ENCODE measurements around the gene RBM14.

RBM14 gene

GRCh38 chr11:66651016-66651415 lies 34.6 kb downstream of the RBM14 start:
- Histone ChIP-seq H3K27ac (ENCODE audit: low read depth, low read length, poor library complexity, severe bottlenecking) (no peak overlapping the region), H3K9me2 (ENCODE audit: low read depth, low read length) (no peaks in the 10 kb centered on the region), H3K4me2 (ENCODE audit: low read length) (no peak overlapping the region), H3K9ac (ENCODE audit: low read length) (no peak overlapping the region), H3K4me1 (ENCODE audit: insufficient read depth, low read length, severe bottlenecking) (no peaks in the 10 kb centered on the region), H3K27me3 (ENCODE audit: insufficient read depth, low read length) (no peaks in the 10 kb centered on the region), H2AFZ (ENCODE audit: low read length) (no peak overlapping the region), H3K9me3 (ENCODE audit: low read length) (no peaks in the 10 kb centered on the region), H3F3A (ENCODE audit: insufficient read depth, low read length) (0 out of 2 replicates have a peak, but pooled peaks cover 2% of the 10 kb centered on the region), H3K79me2 (ENCODE audit: insufficient read depth, low read length) (peaks cover 38% of the 10 kb centered on the region), H4K20me1 (ENCODE audit: insufficient read depth, low read length) (no peaks in the 10 kb centered on the region), H3K36me3 (ENCODE audit: insufficient read depth, low read length) (peaks cover 81% of the 10 kb centered on the region), H3K4me3 (ENCODE audit: low read depth, low read length, poor library complexity, severe bottlenecking) (no peak overlapping the region)
- no peak for TF ChIP-seq CTCF (IDR thresholded peaks at IDR 0.05; ENCODE audit: low read length)
- TF ChIP-seq EZH2 (IDR thresholded peaks at IDR 0.05; ENCODE audit: borderline replicate concordance, low read length), result no peak

- H3K9ac ChIP-seq (ENCODE audit: low read length), result no peak overlapping the region
- H3K36me3 ChIP-seq (ENCODE audit: insufficient read depth, low read length), result peaks cover 78% of the 10 kb centered on the region
- no peak overlapping the region for H3K27ac ChIP-seq (ENCODE audit: low read depth, low read length, poor library complexity, severe bottlenecking)
- H3K79me2 ChIP-seq (ENCODE audit: insufficient read depth, low read length), result peaks cover 22% of the 10 kb centered on the region
- no peaks in the 10 kb centered on the region for H3K27me3 ChIP-seq (ENCODE audit: insufficient read depth, low read length)
- no peaks in the 10 kb centered on the region for H3K9me2 ChIP-seq (ENCODE audit: low read depth, low read length)
- H2AFZ ChIP-seq (ENCODE audit: low read length), result no peak overlapping the region
- no peak for TF ChIP-seq CTCF (IDR thresholded peaks at IDR 0.05; ENCODE audit: low read length)
- H4K20me1 ChIP-seq (ENCODE audit: insufficient read depth, low read length), result no peaks in the 10 kb centered on the region
- H3K4me3 ChIP-seq (ENCODE audit: low read depth, low read length, poor library complexity, severe bottlenecking), result no peak overlapping the region
- H3F3A ChIP-seq (ENCODE audit: insufficient read depth, low read length), result 0 out of 2 replicates have a peak, but pooled peaks cover 2% of the 10 kb centered on the region
- no peak overlapping the region for H3K4me2 ChIP-seq (ENCODE audit: low read length)
- peaks cover under 1% of the 10 kb centered on the region for H3K4me1 ChIP-seq (ENCODE audit: insufficient read depth, low read length, severe bottlenecking)
- H3K9me3 ChIP-seq (ENCODE audit: low read length), result no peaks in the 10 kb centered on the region
Measured at GRCh38 chr11:66652651-66653050, 36.2 kb downstream of the RBM14 start.

GRCh38 chr11:66653123-66653522 lies 36.7 kb downstream of the RBM14 start:
- no peaks in the 10 kb centered on the region for H4K20me1 ChIP-seq (ENCODE audit: insufficient read depth, low read length)
- TF ChIP-seq EZH2 (IDR thresholded peaks at IDR 0.05; ENCODE audit: borderline replicate concordance, low read length) (no peak), CTCF (IDR thresholded peaks at IDR 0.05; ENCODE audit: low read length) (no peak)
- H2AFZ ChIP-seq (ENCODE audit: low read length), result no peak overlapping the region
- H3K36me3 ChIP-seq (ENCODE audit: insufficient read depth, low read length), result peaks cover 77% of the 10 kb centered on the region
- H3K27ac ChIP-seq (ENCODE audit: low read depth, low read length, poor library complexity, severe bottlenecking), result no peak overlapping the region
- no peak overlapping the region for H3K4me3 ChIP-seq (ENCODE audit: low read depth, low read length, poor library complexity, severe bottlenecking)
- H3F3A ChIP-seq (ENCODE audit: insufficient read depth, low read length), result 0 out of 2 replicates have a peak, but pooled peaks cover 2% of the 10 kb centered on the region
- H3K9ac ChIP-seq (ENCODE audit: low read length), result no peak overlapping the region
- no peaks in the 10 kb centered on the region for H3K9me2 ChIP-seq (ENCODE audit: low read depth, low read length)
- H3K4me2 ChIP-seq (ENCODE audit: low read length), result no peak overlapping the region
- H3K27me3 ChIP-seq (ENCODE audit: insufficient read depth, low read length), result no peaks in the 10 kb centered on the region
- no peaks in the 10 kb centered on the region for H3K9me3 ChIP-seq (ENCODE audit: low read length)
- peaks cover 5% of the 10 kb centered on the region for H3K4me1 ChIP-seq (ENCODE audit: insufficient read depth, low read length, severe bottlenecking)
- peaks cover 20% of the 10 kb centered on the region for H3K79me2 ChIP-seq (ENCODE audit: insufficient read depth, low read length)
